ENCODE data around the gene OPN4.

OPN4 gene

GRCh38 chr10:86662186-86663045 is 8.1 kb downstream of the OPN4 start:
- DNase-seq (ENCODE audit: low spot score), result no peak

GRCh38 chr10:86663046-86663345 is 8.6 kb downstream of the OPN4 start:
- DNase-seq (ENCODE audit: low spot score), result no peak

GRCh38 chr10:86663576-86664339 is 9.4 kb downstream of the OPN4 start:
- no peak for DNase-seq (ENCODE audit: low spot score)

- no peak for DNase-seq (ENCODE audit: low spot score)
Observed at GRCh38 chr10:86664341-86665217, 10.2 kb downstream of the OPN4 start.

GRCh38 chr10:86665218-86665607 is 10.9 kb downstream of the OPN4 start:
- DNase-seq (ENCODE audit: low spot score), result no peak

GRCh38 chr10:86665868-86666267 is 11.5 kb downstream of the OPN4 start:
- DNase-seq (ENCODE audit: low spot score), result no peak

- no peak for DNase-seq (ENCODE audit: low spot score)
Observed at GRCh38 chr10:86666538-86666937, 12.2 kb downstream of the OPN4 start.

- no peak for DNase-seq (ENCODE audit: low spot score)
Observed at GRCh38 chr10:86667421-86668181, 13.3 kb downstream of the OPN4 start.

- DNase-seq (ENCODE audit: low spot score), result no peak
Observed at GRCh38 chr10:86668297-86669165, 14.2 kb downstream of the OPN4 start, which contains the start of gene LDB3. Gene LDB3, plus strand, starts transcription at chr10:86668511. Its CDS starts 181 bp downstream, at chr10:86668692.

- no peak for DNase-seq (ENCODE audit: low spot score)
Observed at GRCh38 chr10:86670290-86670811, 16.0 kb downstream of the OPN4 start.

- no peak for DNase-seq (ENCODE audit: low spot score)
Observed at GRCh38 chr10:86670876-86671275, 16.5 kb downstream of the OPN4 start.

GRCh38 chr10:86671419-86671818 is 17.1 kb downstream of the OPN4 start:
- DNase-seq (ENCODE audit: low spot score), result no peak

GRCh38 chr10:86671985-86672710 is 17.8 kb downstream of the OPN4 start:
- DNase-seq (ENCODE audit: low spot score), result no peak

- no peak for DNase-seq (ENCODE audit: low spot score)
Observed at GRCh38 chr10:86673216-86673826, 19.0 kb downstream of the OPN4 start.

- no peak for DNase-seq (ENCODE audit: low spot score)
Observed at GRCh38 chr10:86673827-86674581, 19.7 kb downstream of the OPN4 start.

- DNase-seq (ENCODE audit: low spot score), result no peak
Observed at GRCh38 chr10:86674912-86675311, 20.6 kb downstream of the OPN4 start.

GRCh38 chr10:86677374-86677773 is 23.0 kb downstream of the OPN4 start:
- no peak for DNase-seq (ENCODE audit: low spot score)

GRCh38 chr10:86678999-86679792 is 24.8 kb downstream of the OPN4 start:
- no peak for DNase-seq (ENCODE audit: low spot score)

Measured in cerebellar cortex (tissue), 1 donor.